Suppressor macrophage treated with lipopolysaccharide for 4 hours (primary cell): Measurements from ENCODE around the gene CST4.
"Not testable (repeated sequence)": the region's sequence is repeated elsewhere in the genome, so short reads cannot be mapped to it uniquely, and the experiment has no call there.

Experiments
- DNase-seq: peaks from one replicate; pipeline ENCODE4 v3.0.0-alpha.2; 2020

CST4 gene

GRCh38 chr20:23640018-23640601 is 48.7 kb downstream of the CST4 start:
- DNase-seq, result no peak

- DNase-seq, result no peak
These were observed 49.3 kb downstream of the CST4 start for GRCh38 chr20:23639490-23639958.

DNA sequence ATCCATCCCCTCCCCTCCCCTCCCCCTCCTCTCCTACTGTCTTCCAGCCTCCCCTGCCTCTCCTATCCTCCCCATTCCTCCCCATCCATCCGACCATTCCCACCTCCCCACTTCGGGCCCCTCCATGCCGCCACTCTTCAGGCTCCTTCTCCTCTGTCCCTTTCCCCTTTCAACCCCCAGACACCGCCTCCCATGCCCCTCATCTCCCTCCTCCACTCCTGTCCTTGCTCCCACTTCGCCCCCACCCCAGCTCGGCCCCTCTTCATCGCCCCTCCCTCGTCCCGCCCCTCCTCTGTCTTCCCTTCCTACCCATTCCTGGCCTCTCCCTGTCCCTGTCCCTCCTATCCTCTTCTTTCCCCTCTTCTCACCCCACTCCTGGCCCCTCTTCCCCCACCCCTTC is 50.5 kb downstream of the CST4 start:
- DNase-seq, result no peak

DNA sequence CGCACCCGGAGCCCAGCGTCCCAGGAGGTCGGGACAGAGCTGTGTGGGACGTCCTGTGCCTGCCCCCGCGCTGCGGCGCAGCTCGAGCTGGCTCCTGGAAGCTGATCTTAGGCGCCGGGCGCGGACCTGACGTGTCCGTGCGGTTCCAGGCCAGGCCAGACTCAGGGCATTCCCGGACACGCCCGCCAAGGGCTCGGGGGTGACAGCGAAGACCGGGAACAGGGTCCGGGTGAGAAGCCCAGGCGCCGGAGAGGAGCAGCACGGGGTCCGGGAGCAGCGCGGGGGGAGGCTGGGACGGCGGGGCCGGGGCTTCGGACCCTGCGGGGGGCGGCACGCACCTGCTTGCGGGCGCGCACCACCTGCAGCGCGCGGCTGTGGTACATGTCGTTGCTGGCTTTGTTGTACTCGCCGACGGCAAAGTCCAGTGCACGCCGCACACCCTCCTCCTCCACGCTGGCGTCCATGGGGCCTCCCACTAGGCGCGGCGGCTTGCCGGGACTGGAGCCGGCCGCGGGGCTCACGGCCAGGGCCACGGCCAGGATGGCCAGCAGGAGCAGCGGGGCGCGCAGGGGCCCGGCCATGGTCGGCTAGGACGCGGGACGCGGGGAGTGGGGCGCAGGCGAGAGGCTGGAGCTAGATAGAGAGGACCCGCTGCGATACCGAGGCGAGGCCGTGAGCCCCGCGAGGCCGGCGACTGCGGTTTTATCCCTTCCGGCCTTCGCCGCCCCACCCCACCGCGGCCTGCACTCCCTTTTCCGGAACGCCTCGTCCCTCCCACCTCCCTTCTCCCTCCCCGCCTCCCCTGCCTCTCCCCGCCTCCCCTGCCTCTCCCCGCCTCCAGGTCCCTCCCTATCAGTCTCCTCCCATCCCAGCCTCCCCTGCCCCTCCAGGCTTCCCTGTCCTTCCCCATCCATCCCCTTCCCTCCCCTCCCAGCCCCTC is 51.3 kb downstream of the CST4 start, which contains the start of gene CST3:
Gene CST3 (minus strand): TSS at position 674 of the 940 bp plus-strand sequence. CDS start 93 bp downstream, at position 581.
- DNase-seq, result peak; percentile 82

GRCh38 chr20:23636908-23637281 is 51.9 kb downstream of the CST4 start:
- DNase-seq, result no peak

DNA sequence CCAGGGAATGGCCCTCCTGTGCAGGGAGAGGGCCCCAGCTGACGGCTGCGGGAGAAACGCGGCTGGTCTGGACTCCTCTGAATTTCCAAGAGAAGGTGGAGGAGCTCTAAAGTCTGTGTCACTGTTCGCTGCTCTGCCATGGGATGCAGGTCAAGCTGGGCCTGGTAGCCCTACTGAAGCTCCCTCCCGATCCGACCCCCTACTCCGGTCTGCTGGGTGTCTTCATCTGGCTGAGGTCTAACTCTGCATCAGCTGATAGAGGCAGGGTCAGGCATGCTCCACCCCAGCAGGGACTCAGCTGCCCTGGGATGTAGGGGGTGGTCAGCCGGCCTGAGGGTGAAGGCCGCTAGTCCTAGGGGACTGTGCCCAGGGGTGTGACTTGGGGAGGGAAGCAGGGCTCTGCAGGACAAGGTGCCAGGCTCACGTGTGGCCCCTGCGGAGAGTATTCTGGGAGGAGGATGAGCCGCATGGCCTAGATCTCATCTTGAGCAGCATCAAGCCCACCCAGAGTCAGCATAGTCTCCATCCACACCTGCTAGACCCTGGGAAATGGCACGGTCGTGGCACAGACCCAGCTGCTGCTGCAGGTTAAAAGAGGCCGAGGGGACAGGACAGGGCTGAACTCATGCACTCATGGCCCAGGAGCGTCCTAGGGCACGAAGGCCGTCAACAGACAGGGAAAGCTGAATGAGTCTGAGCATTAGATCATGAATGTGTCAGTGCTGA is 52.5 kb downstream of the CST4 start:
- no peak for DNase-seq

GRCh38 chr20:23635768-23636090 is 53.1 kb downstream of the CST4 start:
- not testable (repeated sequence) for DNase-seq
